Measurements from ENCODE around the gene MED19. TPM values are rescaled to one million over a fixed set of nuclear protein-coding genes. Genes with fewer than 3 reads are reported as not detected.

Gene MED19
- total RNA-seq, 1 donor from 2014 or later: 21.6 TPM

DNA sequence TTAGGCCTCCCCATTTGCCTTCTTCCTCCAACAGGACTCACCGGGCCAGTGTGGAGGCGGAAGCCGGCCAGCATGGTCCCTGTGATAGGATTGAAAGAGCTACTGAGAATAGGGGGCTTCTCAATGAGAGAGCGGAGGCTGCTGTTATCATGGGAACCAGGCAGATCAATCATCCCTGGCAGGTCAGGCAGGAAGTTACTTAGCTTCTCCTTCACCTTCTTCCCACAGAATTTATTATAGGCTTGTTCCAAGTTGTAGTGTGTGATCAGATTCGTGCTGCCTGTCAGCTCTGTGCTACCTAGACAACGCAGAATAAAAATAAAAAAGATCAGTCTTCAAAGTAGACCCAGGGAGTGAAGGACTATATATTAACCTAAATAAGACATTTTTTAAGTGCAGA, 7.1 kb downstream of the MED19 start:
- Histone ChIP-seq H2AFZ (ENCODE audit: low read depth, low read length) (no peak overlapping the region), H3K4me1 (ENCODE audit: insufficient read depth, low read length) (no peaks in the 10 kb centered on the region), H3K4me3 (ENCODE audit: insufficient read depth, low read depth, low read length) (no peak overlapping the region), H3K9me3 (ENCODE audit: insufficient read depth, low read depth, low read length) (no peaks in the 10 kb centered on the region), H4K20me1 (ENCODE audit: insufficient read depth, low read length) (peaks cover 20% of the 10 kb centered on the region), H3K9ac (ENCODE audit: low read length) (no peak overlapping the region), H3K27me3 (ENCODE audit: insufficient read depth, low read length) (no peaks in the 10 kb centered on the region), H3K27ac (ENCODE audit: low read depth, low read length) (no peak overlapping the region), H3K4me2 (ENCODE audit: low read length) (no peak overlapping the region), H3K36me3 (ENCODE audit: insufficient read depth, low read length) (peaks cover 39% of the 10 kb centered on the region), H3K79me2 (ENCODE audit: insufficient read depth, low read length) (peaks cover 28% of the 10 kb centered on the region)
- Mint-ChIP-seq H3K9me3 (ENCODE audit: unreplicated experiment) (no peaks in the 10 kb centered on the region), H3K4me1 (ENCODE audit: low read depth, unreplicated experiment) (peaks cover 3% of the 10 kb centered on the region), H3K36me3 (ENCODE audit: low read depth, unreplicated experiment) (peaks cover 12% of the 10 kb centered on the region), H3K4me3 (ENCODE audit: unreplicated experiment) (no peak overlapping the region), H3K27ac (ENCODE audit: unreplicated experiment) (no peak overlapping the region), H3K27me3 (ENCODE audit: low read depth, unreplicated experiment) (no peaks in the 10 kb centered on the region)
- FAIRE-seq: no peak
- no peak for DNase-seq (ENCODE audit: low read depth)
- no peak for TF ChIP-seq EZH2 (IDR thresholded peaks at IDR 0.05; ENCODE audit: insufficient read depth, low read length)
- TF ChIP-seq, protein P1, sequence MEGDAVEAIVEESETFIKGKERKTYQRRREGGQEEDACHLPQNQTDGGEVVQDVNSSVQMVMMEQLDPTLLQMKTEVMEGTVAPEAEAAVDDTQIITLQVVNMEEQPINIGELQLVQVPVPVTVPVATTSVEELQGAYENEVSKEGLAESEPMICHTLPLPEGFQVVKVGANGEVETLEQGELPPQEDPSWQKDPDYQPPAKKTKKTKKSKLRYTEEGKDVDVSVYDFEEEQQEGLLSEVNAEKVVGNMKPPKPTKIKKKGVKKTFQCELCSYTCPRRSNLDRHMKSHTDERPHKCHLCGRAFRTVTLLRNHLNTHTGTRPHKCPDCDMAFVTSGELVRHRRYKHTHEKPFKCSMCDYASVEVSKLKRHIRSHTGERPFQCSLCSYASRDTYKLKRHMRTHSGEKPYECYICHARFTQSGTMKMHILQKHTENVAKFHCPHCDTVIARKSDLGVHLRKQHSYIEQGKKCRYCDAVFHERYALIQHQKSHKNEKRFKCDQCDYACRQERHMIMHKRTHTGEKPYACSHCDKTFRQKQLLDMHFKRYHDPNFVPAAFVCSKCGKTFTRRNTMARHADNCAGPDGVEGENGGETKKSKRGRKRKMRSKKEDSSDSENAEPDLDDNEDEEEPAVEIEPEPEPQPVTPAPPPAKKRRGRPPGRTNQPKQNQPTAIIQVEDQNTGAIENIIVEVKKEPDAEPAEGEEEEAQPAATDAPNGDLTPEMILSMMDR (IDR thresholded peaks at IDR 0.05; ENCODE audit: insufficient read depth, low read depth, low read length): no peak

GRCh38 chr11:57703341-57703740, 8.7 kb downstream of the MED19 start:
- H3K36me3 Mint-ChIP-seq (ENCODE audit: low read depth, unreplicated experiment): peaks cover 24% of the 10 kb centered on the region
- Histone ChIP-seq H3K9ac (ENCODE audit: low read length) (peak overlapping the region; percentile 30), H4K20me1 (ENCODE audit: insufficient read depth, low read length) (peaks cover 23% of the 10 kb centered on the region), H3K36me3 (ENCODE audit: insufficient read depth, low read length) (peaks cover 55% of the 10 kb centered on the region), H3K4me2 (ENCODE audit: low read length) (no peak overlapping the region), H3K9me3 (ENCODE audit: insufficient read depth, low read depth, low read length) (no peaks in the 10 kb centered on the region), H3K4me1 (ENCODE audit: insufficient read depth, low read length) (no peaks in the 10 kb centered on the region), H3K4me3 (ENCODE audit: insufficient read depth, low read depth, low read length) (no peak overlapping the region), H2AFZ (ENCODE audit: low read depth, low read length) (no peak overlapping the region), H3K79me2 (ENCODE audit: insufficient read depth, low read length) (peaks cover 19% of the 10 kb centered on the region), H3K27me3 (ENCODE audit: insufficient read depth, low read length) (no peaks in the 10 kb centered on the region), H3K27ac (ENCODE audit: low read depth, low read length) (no peak overlapping the region)
- DNase-seq (ENCODE audit: low read depth) (peak; percentile 20), FAIRE-seq (no peak)
- H3K27ac Mint-ChIP-seq (ENCODE audit: unreplicated experiment): no peak overlapping the region
- H3K27me3 Mint-ChIP-seq (ENCODE audit: low read depth, unreplicated experiment): no peaks in the 10 kb centered on the region
- H3K4me3 Mint-ChIP-seq (ENCODE audit: unreplicated experiment): no peak overlapping the region
- H3K4me1 Mint-ChIP-seq (ENCODE audit: low read depth, unreplicated experiment): peaks cover under 1% of the 10 kb centered on the region
- no peak for TF ChIP-seq EZH2 (IDR thresholded peaks at IDR 0.05; ENCODE audit: insufficient read depth, low read length)
- TF ChIP-seq, protein P1 (IDR thresholded peaks at IDR 0.05; ENCODE audit: insufficient read depth, low read depth, low read length): no peak
- H3K9me3 Mint-ChIP-seq (ENCODE audit: unreplicated experiment): no peaks in the 10 kb centered on the region

- DNase-seq (ENCODE audit: low read depth) (no peak), FAIRE-seq (no peak)
- Histone ChIP-seq H3K36me3 (ENCODE audit: insufficient read depth, low read length) (peaks cover 68% of the 10 kb centered on the region), H3K4me1 (ENCODE audit: insufficient read depth, low read length) (no peaks in the 10 kb centered on the region), H2AFZ (ENCODE audit: low read depth, low read length) (no peak overlapping the region), H3K4me3 (ENCODE audit: insufficient read depth, low read depth, low read length) (no peak overlapping the region), H3K79me2 (ENCODE audit: insufficient read depth, low read length) (no peaks in the 10 kb centered on the region), H3K4me2 (ENCODE audit: low read length) (no peak overlapping the region), H4K20me1 (ENCODE audit: insufficient read depth, low read length) (peaks cover 23% of the 10 kb centered on the region), H3K9ac (ENCODE audit: low read length) (no peak overlapping the region), H3K27ac (ENCODE audit: low read depth, low read length) (no peak overlapping the region), H3K9me3 (ENCODE audit: insufficient read depth, low read depth, low read length) (no peaks in the 10 kb centered on the region), H3K27me3 (ENCODE audit: insufficient read depth, low read length) (no peaks in the 10 kb centered on the region)
- no peak overlapping the region for H3K27ac Mint-ChIP-seq (ENCODE audit: unreplicated experiment)
- TF ChIP-seq, protein P1 (IDR thresholded peaks at IDR 0.05; ENCODE audit: insufficient read depth, low read depth, low read length): no peak
- TF ChIP-seq EZH2 (IDR thresholded peaks at IDR 0.05; ENCODE audit: insufficient read depth, low read length): no peak
- H3K4me1 Mint-ChIP-seq (ENCODE audit: low read depth, unreplicated experiment): no peaks in the 10 kb centered on the region
- no peaks in the 10 kb centered on the region for H3K27me3 Mint-ChIP-seq (ENCODE audit: low read depth, unreplicated experiment)
- peaks cover 30% of the 10 kb centered on the region for H3K36me3 Mint-ChIP-seq (ENCODE audit: low read depth, unreplicated experiment)
- H3K4me3 Mint-ChIP-seq (ENCODE audit: unreplicated experiment): no peak overlapping the region
- H3K9me3 Mint-ChIP-seq (ENCODE audit: unreplicated experiment): no peaks in the 10 kb centered on the region
These were observed 11.6 kb downstream of the MED19 start for GRCh38 chr11:57700425-57700824.
